Measurements from ENCODE around the gene OR56A3.
"Not testable (repeated sequence)": the region's sequence is repeated elsewhere in the genome, so short reads cannot be mapped to it uniquely, and the experiment has no call there.

The OR56A3 gene

GRCh38 chr11:5941951-5942350, at the start of gene OR56A3:
OR56A3 (plus strand) TSS chr11:5942251; CDS start chr11:5947347, 5,096 bp downstream.
- DNase-seq (ENCODE audit: low read depth) = no peak

GRCh38 chr11:5892908-5893307, 49.1 kb upstream of the OR56A3 start, which contains the start of gene OR52E5:
OR52E5 (plus strand) TSS chr11:5893208; CDS start chr11:5900777, 7,569 bp downstream.
- no peak for DNase-seq (ENCODE audit: low read depth)

- DNase-seq (ENCODE audit: low read depth) = no peak
Observed at GRCh38 chr11:5899534-5899933, 42.5 kb upstream of the OR56A3 start.

- DNase-seq (ENCODE audit: low read depth) = no peak
Observed at GRCh38 chr11:5910540-5910939, 31.5 kb upstream of the OR56A3 start.

GRCh38 chr11:5922749-5923426, 19.2 kb upstream of the OR56A3 start:
- DNase-seq (ENCODE audit: low read depth) = no peak

- no peak for DNase-seq (ENCODE audit: low read depth)
Observed at GRCh38 chr11:5923427-5923776, 18.6 kb upstream of the OR56A3 start.

- DNase-seq (ENCODE audit: low read depth) = no peak
Observed at GRCh38 chr11:5923794-5924193, 18.3 kb upstream of the OR56A3 start.

- DNase-seq (ENCODE audit: low read depth) = no peak
Observed at GRCh38 chr11:5928271-5928670, 13.8 kb upstream of the OR56A3 start.

GRCh38 chr11:5928811-5929210, 13.2 kb upstream of the OR56A3 start:
- DNase-seq (ENCODE audit: low read depth) = no peak

GRCh38 chr11:5929571-5930368, 12.3 kb upstream of the OR56A3 start:
- no peak for DNase-seq (ENCODE audit: low read depth)

- no peak for DNase-seq (ENCODE audit: low read depth)
Observed at GRCh38 chr11:5930614-5931013, 11.4 kb upstream of the OR56A3 start.

GRCh38 chr11:5931061-5931460, 11.0 kb upstream of the OR56A3 start:
- DNase-seq (ENCODE audit: low read depth) = no peak

GRCh38 chr11:5932671-5933070, 9.4 kb upstream of the OR56A3 start:
- DNase-seq (ENCODE audit: low read depth) = no peak

GRCh38 chr11:5933116-5933515, 8.9 kb upstream of the OR56A3 start:
- no peak for DNase-seq (ENCODE audit: low read depth)

GRCh38 chr11:5937868-5938602, 4.0 kb upstream of the OR56A3 start:
- DNase-seq (ENCODE audit: low read depth) = no peak

- DNase-seq (ENCODE audit: low read depth) = no peak
Observed at GRCh38 chr11:5938603-5938965, 3.5 kb upstream of the OR56A3 start.

GRCh38 chr11:5940748-5941147, 1.3 kb upstream of the OR56A3 start:
- DNase-seq (ENCODE audit: low read depth) = no peak

- DNase-seq (ENCODE audit: low read depth) = no peak
Observed at GRCh38 chr11:5955586-5955985, 13.5 kb downstream of the OR56A3 start.

GRCh38 chr11:5960704-5961320, 18.8 kb downstream of the OR56A3 start:
- DNase-seq (ENCODE audit: low read depth) = not testable (repeated sequence)

GRCh38 chr11:5966958-5967357, 24.9 kb downstream of the OR56A3 start:
- DNase-seq (ENCODE audit: low read depth) = no peak

GRCh38 chr11:5967708-5968107, 25.7 kb downstream of the OR56A3 start:
- no peak for DNase-seq (ENCODE audit: low read depth)

- no peak for DNase-seq (ENCODE audit: low read depth)
Observed at GRCh38 chr11:5968394-5968793, 26.3 kb downstream of the OR56A3 start, which contains the start of gene OR56A5. OR56A5 (minus strand) TSS chr11:5968494; CDS start chr11:5968494, 0 bp downstream.
